ENCODE data around the gene PCDHGA6.
"Not testable (repeated sequence)": the region's sequence is repeated elsewhere in the genome, so short reads cannot be mapped to it uniquely, and the experiment has no call there.

The PCDHGA6 gene

GRCh38 chr5:141373673-141374317 lies at the start of gene PCDHGA6:
Gene PCDHGA6 (plus strand): TSS chr5:141373891. CDS start chr5:141374084, 193 bp downstream.
- no peak for DNase-seq (ENCODE audit: extremely low read depth in 1 of 2, low read depth in 1 of 2)

- peak; percentile 26 to 49 for DNase-seq (ENCODE audit: extremely low read depth in 1 of 2, low read depth in 1 of 2)
These were observed 47.4 kb upstream of the PCDHGA6 start for GRCh38 chr5:141326088-141326854.

GRCh38 chr5:141328231-141328630 lies 45.5 kb upstream of the PCDHGA6 start:
- DNase-seq (ENCODE audit: extremely low read depth in 1 of 2, low read depth in 1 of 2), result no peak

- DNase-seq (ENCODE audit: extremely low read depth in 1 of 2, low read depth in 1 of 2), result no peak
These were observed 43.2 kb upstream of the PCDHGA6 start, which contains the start of gene PCDHGA1 for GRCh38 chr5:141330299-141331080. Gene PCDHGA1 (plus strand): TSS chr5:141330514.

GRCh38 chr5:141332571-141332970 lies 41.1 kb upstream of the PCDHGA6 start:
- not testable (repeated sequence) for DNase-seq (ENCODE audit: extremely low read depth in 1 of 2, low read depth in 1 of 2)

GRCh38 chr5:141338538-141339306 lies 35.0 kb upstream of the PCDHGA6 start, which contains the start of gene PCDHGA2:
Gene PCDHGA2 (plus strand): TSS chr5:141338760.
- no peak for DNase-seq (ENCODE audit: extremely low read depth in 1 of 2, low read depth in 1 of 2)

- DNase-seq (ENCODE audit: extremely low read depth in 1 of 2, low read depth in 1 of 2), result not testable (repeated sequence)
These were observed 32.8 kb upstream of the PCDHGA6 start for GRCh38 chr5:141340781-141341354.

- DNase-seq (ENCODE audit: extremely low read depth in 1 of 2, low read depth in 1 of 2), result no peak
These were observed 30.9 kb upstream of the PCDHGA6 start for GRCh38 chr5:141342773-141343172.

- no peak for DNase-seq (ENCODE audit: extremely low read depth in 1 of 2, low read depth in 1 of 2)
These were observed 30.3 kb upstream of the PCDHGA6 start, which contains the start of gene PCDHGA3 for GRCh38 chr5:141343242-141343952. Gene PCDHGA3 (plus strand): TSS chr5:141343829. CDS start chr5:141344034, 205 bp downstream.

GRCh38 chr5:141343953-141344463 lies 29.7 kb upstream of the PCDHGA6 start:
- no peak for DNase-seq (ENCODE audit: extremely low read depth in 1 of 2, low read depth in 1 of 2)

- DNase-seq (ENCODE audit: extremely low read depth in 1 of 2, low read depth in 1 of 2), result no peak
These were observed 28.4 kb upstream of the PCDHGA6 start for GRCh38 chr5:141345327-141345726.

GRCh38 chr5:141346017-141346416 lies 27.7 kb upstream of the PCDHGA6 start:
- not testable (repeated sequence) for DNase-seq (ENCODE audit: extremely low read depth in 1 of 2, low read depth in 1 of 2)

- DNase-seq (ENCODE audit: extremely low read depth in 1 of 2, low read depth in 1 of 2), result no peak
These were observed 23.6 kb upstream of the PCDHGA6 start, which contains the start of gene PCDHGB1 for GRCh38 chr5:141349917-141350619. Gene PCDHGB1 (plus strand): TSS chr5:141350099. CDS start chr5:141350261, 162 bp downstream.

- no peak for DNase-seq (ENCODE audit: extremely low read depth in 1 of 2, low read depth in 1 of 2)
These were observed 22.1 kb upstream of the PCDHGA6 start for GRCh38 chr5:141351591-141351990.

GRCh38 chr5:141354900-141355469 lies 18.7 kb upstream of the PCDHGA6 start, which contains the start of gene PCDHGA4:
Gene PCDHGA4 (plus strand): TSS chr5:141355021. CDS start chr5:141355108, 87 bp downstream.
- no peak for DNase-seq (ENCODE audit: extremely low read depth in 1 of 2, low read depth in 1 of 2)

- DNase-seq (ENCODE audit: extremely low read depth in 1 of 2, low read depth in 1 of 2), result no peak
These were observed 18.1 kb upstream of the PCDHGA6 start for GRCh38 chr5:141355641-141356040.

- DNase-seq (ENCODE audit: extremely low read depth in 1 of 2, low read depth in 1 of 2), result no peak
These were observed 17.6 kb upstream of the PCDHGA6 start for GRCh38 chr5:141356133-141356532.

- DNase-seq (ENCODE audit: extremely low read depth in 1 of 2, low read depth in 1 of 2), result no peak
These were observed 16.7 kb upstream of the PCDHGA6 start for GRCh38 chr5:141356950-141357349.
